ENCODE results near the gene SH3TC1. TPM values are rescaled to one million over a fixed set of nuclear protein-coding genes. Genes with fewer than 3 reads are reported as not detected.

Gene SH3TC1
- total and polyA plus RNA-seq, 2 of the 13 experiments (the other 11 are each of a cell fraction or from before 2014, with no cell fraction given), result 14.9 to 21.8 TPM

- DNase-seq (ENCODE audit: low spot score) (no peak), FAIRE-seq (no peak), ATAC-seq (no peak)
- H3K4me1 ChIP-seq (ENCODE audit: insufficient read depth, low read length), result peaks cover 32% of the 10 kb centered on the region
- H2AFZ ChIP-seq (ENCODE audit: low read length), result no peak overlapping the region
- 28% methylated on average over 13 of the region's 13 CpGs for WGBS (ENCODE audit: low lambda C conversion rate)
- H3K9me3 ChIP-seq (ENCODE audit: low read length), result no peaks in the 10 kb centered on the region
- in situ Hi-C loops (cut with HindIII; ENCODE audit: extremely low pct_ligation_motif_present, low pct_unique_long_range_greater_than_20kb), result no loop called here
- ChIA-PET CTCF (ENCODE audit: low intra/inter-chr PET ratio, low total read pairs) (no interaction called here), POLR2A (no interaction called here)
- H3K4me2 ChIP-seq (ENCODE audit: low read depth, low read length), result no peak overlapping the region
- intact Hi-C loops (cut with micrococcal nuclease; ENCODE audit: unreplicated experiment), result no loop called here
- no peaks in the 10 kb centered on the region for H4K20me1 ChIP-seq (ENCODE audit: insufficient read depth, low read length)
- no peaks in the 10 kb centered on the region for H3K79me2 ChIP-seq (ENCODE audit: insufficient read depth, low read length)
- no TSS peak for BruUV-seq (replicated peaks)
- H3K9ac ChIP-seq (ENCODE audit: insufficient read depth, low read depth, low read length), result no peak overlapping the region
- H3K4me3 ChIP-seq (replicated peaks in 1 of 3; ENCODE audit: insufficient read depth in 1 of 3, low read depth in 2 of 3, low read length in 3 of 3), result no peak overlapping the region
- no peak overlapping the region for H3K27ac ChIP-seq (ENCODE audit: extremely low read length, insufficient read depth, low read length)
- H3K36me3 ChIP-seq (replicated peaks in 1 of 2; ENCODE audit: control insufficient read depth in 1 of 2, insufficient read depth in 2 of 2, low read length in 2 of 2), result no peaks in the 10 kb centered on the region
- H3K27me3 ChIP-seq (ENCODE audit: control insufficient read depth in 1 of 2, insufficient read depth in 2 of 2, low read length in 2 of 2), result peaks cover 10 to 42% of the 10 kb centered on the region in 2 experiments; a peak in 4 of 5 replicates
- no peak for TF ChIP-seq GRHL1 (CRISPR knock-in tag; conservative IDR thresholded peaks at IDR 0.05)
- TF ChIP-seq THRA (CRISPR knock-in tag; IDR thresholded peaks at IDR 0.05; ENCODE audit: borderline replicate concordance), result no peak
- no peak for TF ChIP-seq CERS6 (CRISPR knock-in tag; IDR thresholded peaks at IDR 0.05)
- TF ChIP-seq ZNF451 (CRISPR knock-in tag; IDR thresholded peaks at IDR 0.05), result no peak
- TF ChIP-seq ZNF318 (CRISPR knock-in tag; IDR thresholded peaks at IDR 0.05), result no peak
- TF ChIP-seq ZNF615 (CRISPR knock-in tag; IDR thresholded peaks at IDR 0.05; ENCODE audit: borderline replicate concordance), result no peak
- TF ChIP-seq BATF2 (CRISPR knock-in tag; IDR thresholded peaks at IDR 0.05), result no peak
- no peak for TF ChIP-seq PCBP2 (optimal IDR thresholded peaks at IDR 0.05; ENCODE audit: low read depth, low read length, poor library complexity, severe bottlenecking)
- no peak for TF ChIP-seq SOX13 (IDR thresholded peaks at IDR 0.05)
- no peak for TF ChIP-seq SOX13 (CRISPR knock-in tag; conservative IDR thresholded peaks at IDR 0.05 in 1 of 2, IDR thresholded peaks at IDR 0.05 in 1 of 2)
Measured at GRCh38 chr4:8258552-8259212, 59.6 kb downstream of the SH3TC1 start.

Data from HepG2 (cell line).